ENCODE results near the gene SCLY. TPM values are rescaled to one million over a fixed set of nuclear protein-coding genes. Genes with fewer than 3 reads are reported as not detected.

SCLY gene
- polyA plus RNA-seq, 3 donors = 9.5 to 10.6 (median 10.3) TPM

DNA sequence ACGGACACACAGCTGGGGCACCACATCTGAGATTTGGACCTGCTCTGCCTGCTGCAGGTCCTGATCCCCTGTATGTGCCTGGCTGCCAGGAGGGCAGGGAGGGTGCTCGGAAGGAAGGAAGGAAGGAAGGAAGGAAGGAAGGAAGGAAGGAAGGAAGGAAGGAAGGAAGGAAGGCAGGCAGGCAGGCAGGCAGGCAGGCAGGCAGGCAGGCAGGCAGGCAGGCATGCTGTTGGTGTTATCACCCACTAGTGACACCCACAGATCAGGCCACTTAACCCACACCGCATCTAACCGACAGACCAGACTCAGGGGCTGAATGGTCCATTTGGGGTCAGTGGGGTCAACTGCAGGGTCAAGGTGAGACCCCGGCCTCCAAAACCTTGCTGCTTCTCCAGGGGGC, 83.5 kb downstream of the SCLY start:
- no peak overlapping the region for H3K4me3 Mint-ChIP-seq
- Histone ChIP-seq H4K20me1 (ENCODE audit: insufficient read depth, low read length) (no peaks in the 10 kb centered on the region), H3K4me1 (ENCODE audit: control insufficient read depth in 1 of 2, insufficient read depth in 2 of 2, low read length in 2 of 2) (peaks cover 18 to 25% of the 10 kb centered on the region in 2 donors), H3K27ac (ENCODE audit: low read depth in 1 of 2, low read length in 2 of 2) (no peak overlapping the region), H3K79me2 (ENCODE audit: insufficient read depth, low read length) (no peaks in the 10 kb centered on the region), H3K4me2 (replicated peaks; ENCODE audit: extremely low read depth, low read length, poor library complexity, severe bottlenecking) (no peak overlapping the region), H3K27me3 (ENCODE audit: control insufficient read depth in 2 of 2, insufficient read depth in 2 of 2, low read length in 2 of 2) (no peaks in the 10 kb centered on the region), H3K36me3 (replicated peaks in 1 of 2; ENCODE audit: control insufficient read depth in 1 of 2, insufficient read depth in 2 of 2, low read length in 2 of 2) (no peaks in the 10 kb centered on the region), H2AFZ (ENCODE audit: insufficient read depth, low read depth, low read length, poor library complexity, severe bottlenecking) (no peak overlapping the region), H3K9me3 (replicated peaks in 1 of 2; ENCODE audit: control insufficient read depth in 1 of 2, insufficient read depth in 1 of 2, low read length in 2 of 2) (no peaks in the 10 kb centered on the region), H3K9ac (ENCODE audit: insufficient read depth, low read length, poor library complexity, severe bottlenecking) (no peak overlapping the region), H3K4me3 (replicated peaks in 1 of 3; ENCODE audit: low read depth in 2 of 3, low read length in 3 of 3) (no peak overlapping the region)
- no peak overlapping the region for H3K27ac Mint-ChIP-seq
- TF ChIP-seq, protein P1, sequence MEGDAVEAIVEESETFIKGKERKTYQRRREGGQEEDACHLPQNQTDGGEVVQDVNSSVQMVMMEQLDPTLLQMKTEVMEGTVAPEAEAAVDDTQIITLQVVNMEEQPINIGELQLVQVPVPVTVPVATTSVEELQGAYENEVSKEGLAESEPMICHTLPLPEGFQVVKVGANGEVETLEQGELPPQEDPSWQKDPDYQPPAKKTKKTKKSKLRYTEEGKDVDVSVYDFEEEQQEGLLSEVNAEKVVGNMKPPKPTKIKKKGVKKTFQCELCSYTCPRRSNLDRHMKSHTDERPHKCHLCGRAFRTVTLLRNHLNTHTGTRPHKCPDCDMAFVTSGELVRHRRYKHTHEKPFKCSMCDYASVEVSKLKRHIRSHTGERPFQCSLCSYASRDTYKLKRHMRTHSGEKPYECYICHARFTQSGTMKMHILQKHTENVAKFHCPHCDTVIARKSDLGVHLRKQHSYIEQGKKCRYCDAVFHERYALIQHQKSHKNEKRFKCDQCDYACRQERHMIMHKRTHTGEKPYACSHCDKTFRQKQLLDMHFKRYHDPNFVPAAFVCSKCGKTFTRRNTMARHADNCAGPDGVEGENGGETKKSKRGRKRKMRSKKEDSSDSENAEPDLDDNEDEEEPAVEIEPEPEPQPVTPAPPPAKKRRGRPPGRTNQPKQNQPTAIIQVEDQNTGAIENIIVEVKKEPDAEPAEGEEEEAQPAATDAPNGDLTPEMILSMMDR (IDR thresholded peaks at IDR 0.05) = no peak
- no peak for DNase-seq
- H3K9me3 Mint-ChIP-seq = peaks cover 0 to 4% (median 0%) of the 10 kb centered on the region in 7 donors
- H3K27me3 Mint-ChIP-seq (ENCODE audit: low read depth in 3 of 3) = peaks cover 0 to 3% (median 0%) of the 10 kb centered on the region in 3 donors
- intact Hi-C loops (cut with micrococcal nuclease) = no loop called here
- no CpG with 5 or more reads among the region's 5 CpGs for WGBS (ENCODE audit: insufficient coverage)
- H3K4me1 Mint-ChIP-seq = peaks cover 30% of the 10 kb centered on the region
- H3K36me3 Mint-ChIP-seq = no peaks in the 10 kb centered on the region

DNA sequence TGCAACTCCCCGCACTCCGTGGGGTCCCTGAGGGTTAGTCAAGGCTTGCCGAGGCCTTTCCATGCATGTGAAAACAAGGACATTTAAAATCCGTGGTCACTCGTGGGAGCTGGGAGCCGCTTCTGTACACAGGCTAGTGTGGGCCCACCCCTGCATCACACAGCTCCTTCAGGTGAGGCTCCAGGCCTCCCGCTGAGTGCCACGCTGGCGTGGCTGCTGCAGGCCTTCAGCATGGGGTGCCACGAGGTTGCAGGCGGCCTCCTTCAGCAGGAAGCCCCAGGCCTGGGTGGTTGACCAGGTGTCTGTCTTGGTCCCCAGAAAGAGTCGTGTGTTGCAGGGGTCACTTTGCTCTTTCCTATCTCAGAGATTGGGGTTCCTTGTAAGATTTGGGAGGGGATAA, 84.2 kb downstream of the SCLY start:
- Histone ChIP-seq H3K27me3 (ENCODE audit: control insufficient read depth in 2 of 2, insufficient read depth in 2 of 2, low read length in 2 of 2) (no peaks in the 10 kb centered on the region), H3K4me2 (replicated peaks; ENCODE audit: extremely low read depth, low read length, poor library complexity, severe bottlenecking) (no peak overlapping the region), H3K9me3 (replicated peaks in 1 of 2; ENCODE audit: control insufficient read depth in 1 of 2, insufficient read depth in 1 of 2, low read length in 2 of 2) (no peaks in the 10 kb centered on the region), H3K27ac (ENCODE audit: low read depth in 1 of 2, low read length in 2 of 2) (no peak overlapping the region), H3K4me3 (replicated peaks in 1 of 3; ENCODE audit: low read depth in 2 of 3, low read length in 3 of 3) (no peak overlapping the region), H3K79me2 (ENCODE audit: insufficient read depth, low read length) (no peaks in the 10 kb centered on the region), H3K36me3 (replicated peaks in 1 of 2; ENCODE audit: control insufficient read depth in 1 of 2, insufficient read depth in 2 of 2, low read length in 2 of 2) (no peaks in the 10 kb centered on the region), H3K4me1 (ENCODE audit: control insufficient read depth in 1 of 2, insufficient read depth in 2 of 2, low read length in 2 of 2) (peaks cover 18 to 20% of the 10 kb centered on the region in 2 donors), H2AFZ (ENCODE audit: insufficient read depth, low read depth, low read length, poor library complexity, severe bottlenecking) (no peak overlapping the region), H3K9ac (ENCODE audit: insufficient read depth, low read length, poor library complexity, severe bottlenecking) (no peak overlapping the region), H4K20me1 (ENCODE audit: insufficient read depth, low read length) (no peaks in the 10 kb centered on the region)
- no peak for DNase-seq
- peaks cover 0 to 4% (median 0%) of the 10 kb centered on the region in 7 donors for H3K9me3 Mint-ChIP-seq
- intact Hi-C loops (cut with micrococcal nuclease) = no loop called here
- peaks cover 0 to 3% (median 0%) of the 10 kb centered on the region in 3 donors for H3K27me3 Mint-ChIP-seq (ENCODE audit: low read depth in 3 of 3)
- peaks cover 28% of the 10 kb centered on the region for H3K4me1 Mint-ChIP-seq
- H3K4me3 Mint-ChIP-seq = no peak overlapping the region
- no peaks in the 10 kb centered on the region for H3K36me3 Mint-ChIP-seq
- WGBS (ENCODE audit: insufficient coverage) = 88% methylated on average over 12 of the region's 12 CpGs
- TF ChIP-seq, protein P1 (IDR thresholded peaks at IDR 0.05) = no peak
- no peak overlapping the region for H3K27ac Mint-ChIP-seq
